Activated CD8-positive, alpha-beta T cell treated with anti-CD3 and anti-CD28 coated beads, Interleukin-2, amount 10 ng/mL, durations not matched to agents 7 days and 5 days (primary cell): ENCODE measurements around the gene CD80. TPM values are rescaled to one million over a fixed set of nuclear protein-coding genes. Genes with fewer than 3 reads are reported as not detected.
"Not testable (repeated sequence)": the region's sequence is repeated elsewhere in the genome, so short reads cannot be mapped to it uniquely, and the experiment has no call there.

Source experiments
- ATAC-seq: fragments of 150-1000 bp; cut with Tn5 transposase; one replicate; pipeline ENCODE4 v1.10.0; 2021; ENCODE audit warnings: moderate library complexity
- CTCF ChIA-PET: fragments of 350-600 bp; sonication (Branson Sonifier 250); formaldehyde crosslinking; loops from one replicate; lab custom pipeline; 2021; ENCODE audit warnings: antibody characterized with exemption; lab: Charles Lee
- POLR2A ChIA-PET: fragments of 350-600 bp; sonication (Branson Sonifier 250); formaldehyde crosslinking; loops from one replicate; lab custom pipeline; 2021; ENCODE audit warnings: antibody characterized with exemption; lab: Charles Lee
- DNase-seq: peaks from one replicate; pipeline ENCODE4 v3.0.0-alpha.2; 2020
- H3K27ac Mint-ChIP-seq: one replicate; pipeline ENCODE4 v1.8.0; 2021; ENCODE audit warnings: mild to moderate bottlenecking, mixed read lengths
- H3K27me3 Mint-ChIP-seq: one replicate; pipeline ENCODE4 v1.8.0; 2021; ENCODE audit warnings: low read depth, mixed read lengths
- H3K36me3 Mint-ChIP-seq: one replicate; pipeline ENCODE4 v1.8.0; 2021; ENCODE audit warnings: low read depth, mixed read lengths
- H3K4me1 Mint-ChIP-seq: one replicate; pipeline ENCODE4 v1.8.0; 2021; ENCODE audit warnings: low read depth, mixed read lengths
- H3K4me3 Mint-ChIP-seq: one replicate; pipeline ENCODE4 v1.8.0; 2021; ENCODE audit warnings: mild to moderate bottlenecking, mixed read lengths
- H3K9me3 Mint-ChIP-seq: one replicate; pipeline ENCODE4 v1.8.0; 2022; ENCODE audit warnings: mixed read lengths; ENCODE audit not compliant: insufficient read depth
- total RNA-seq, 2 experiments: library from RNA; stranded (reverse); gene quantifications; one replicate each; pipeline ENCODE4 v1.2.3, GENCODE V29; 2021

CD80 gene
- total RNA-seq, 2 experiments from 2014 or later: 19.1 to 20.2 TPM

- Mint-ChIP-seq H3K36me3 (no peaks in the 10 kb centered on the region), H3K4me1 (peaks cover 21% of the 10 kb centered on the region), H3K4me3 (peak overlapping the region; percentile 91), H3K27ac (peak overlapping the region; percentile 93), H3K9me3 (no peaks in the 10 kb centered on the region), H3K27me3 (peaks cover 4% of the 10 kb centered on the region)
- CTCF ChIA-PET: interaction anchor here (1.0 to 1.8 kb wide), 6 partner anchors 9 to 95 kb away, joined by 3 to 7 read pairs (median 3); partner anchors contain the start of gene CD80
- POLR2A ChIA-PET: interaction anchor here (1.4 to 1.9 kb wide), 4 partner anchors 11 to 96 kb away, joined by 3 to 6 read pairs (median 4); partner anchors contain the start of gene COX17
- DNase-seq (no peak), ATAC-seq (peak; percentile 42)
These were observed 20.8 kb upstream of the CD80 start for GRCh38 chr3:119580067-119580760.

DNA sequence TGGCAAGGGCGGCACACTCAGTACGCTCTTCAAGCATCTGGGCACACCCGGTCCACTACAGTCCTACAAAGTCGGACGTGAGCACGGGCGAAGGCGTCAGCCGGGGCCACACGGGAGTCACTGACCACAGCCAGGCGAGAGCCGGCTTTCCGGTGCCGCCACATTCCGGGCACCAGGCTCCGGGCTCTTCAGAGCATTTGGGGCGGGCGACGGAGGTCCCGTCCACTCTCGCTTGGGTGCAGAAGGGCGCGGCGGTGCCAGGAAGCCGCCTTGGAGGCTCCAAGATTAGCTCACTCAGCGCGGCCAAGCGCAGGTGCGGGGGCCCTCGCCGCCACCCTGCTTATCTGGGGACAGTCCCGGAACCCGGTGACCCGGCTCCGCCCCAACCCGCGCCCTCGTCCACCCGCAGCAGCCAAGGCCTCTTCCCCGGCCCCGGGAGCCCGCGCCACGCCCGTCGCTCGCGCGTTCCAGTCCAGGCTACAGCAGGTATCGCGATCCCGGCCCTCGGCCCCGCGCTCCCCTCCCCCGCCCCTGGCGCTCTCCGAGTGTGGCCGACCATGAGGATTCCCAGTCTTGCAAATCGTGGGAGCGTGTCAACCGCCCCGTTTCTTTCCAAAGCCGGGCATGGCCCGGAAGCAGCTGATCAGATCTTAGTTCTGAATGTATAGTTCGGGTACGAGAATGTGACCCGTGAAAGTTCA, 20.1 kb upstream of the CD80 start, which contains the start of gene ADPRH:
ADPRH (plus strand) TSS at position 127 of the 701 bp plus-strand sequence. CDS start 2,678 bp downstream, outside the sequence.
- DNase-seq (peak; percentile 61), ATAC-seq (peak; percentile 89)
- peak within 1 kb of the TSS; percentile 93 for H3K27ac Mint-ChIP-seq
- no peaks in the 10 kb centered on the region for H3K9me3 Mint-ChIP-seq
- POLR2A ChIA-PET: interaction anchor here (1.4 to 1.9 kb wide), 4 partner anchors 10 to 97 kb away, joined by 3 to 6 read pairs (median 4); partner anchors contain the start of gene COX17
- peaks cover 26% of the 10 kb centered on the region for H3K4me1 Mint-ChIP-seq
- H3K4me3 Mint-ChIP-seq: peak within 1 kb of the TSS; percentile 91
- peaks cover 4% of the 10 kb centered on the region for H3K27me3 Mint-ChIP-seq
- no peaks in the 10 kb centered on the region for H3K36me3 Mint-ChIP-seq
- CTCF ChIA-PET: interaction anchor here (1.0 to 1.8 kb wide), 5 partner anchors 9 to 96 kb away, joined by 3 to 7 read pairs (median 3); partner anchors contain the start of gene CD80

DNA sequence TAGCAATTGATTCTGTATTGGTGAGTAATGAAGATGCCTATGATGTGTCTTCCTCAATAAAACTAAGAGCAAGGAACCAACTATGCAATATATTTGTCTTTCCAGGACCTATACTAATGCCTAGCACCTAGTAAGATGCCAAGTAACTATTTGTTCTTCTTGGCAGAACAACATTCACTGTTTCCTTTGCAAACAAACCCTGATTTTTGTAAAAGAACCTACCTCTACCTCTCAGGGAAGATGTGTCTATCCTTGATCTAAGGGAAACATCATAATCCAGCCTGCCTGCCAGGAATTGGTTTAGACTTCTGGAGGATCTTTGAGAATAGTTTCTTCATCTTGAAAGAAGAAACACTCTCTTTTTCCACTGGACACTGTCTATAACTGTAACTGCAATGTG, 16.1 kb upstream of the CD80 start:
- DNase-seq (no peak), ATAC-seq (no peak)
- Mint-ChIP-seq H3K36me3 (no peaks in the 10 kb centered on the region), H3K27ac (no peak overlapping the region), H3K9me3 (no peaks in the 10 kb centered on the region), H3K4me1 (peaks cover 23% of the 10 kb centered on the region), H3K27me3 (peaks cover 4% of the 10 kb centered on the region), H3K4me3 (no peak overlapping the region)
- CTCF ChIA-PET: interaction anchor here (1.6 kb wide), 1 partner anchor 16 kb away, joined by 7 read pairs; the partner anchor contains the start of gene CD80
- POLR2A ChIA-PET: no interaction called here

- no peaks in the 10 kb centered on the region for H3K9me3 Mint-ChIP-seq
- no peak overlapping the region for H3K27ac Mint-ChIP-seq
- H3K36me3 Mint-ChIP-seq: no peaks in the 10 kb centered on the region
- H3K4me1 Mint-ChIP-seq: peaks cover 26% of the 10 kb centered on the region
- DNase-seq (no peak), ATAC-seq (no peak)
- CTCF ChIA-PET: interaction anchor here (1.1 kb wide), 1 partner anchor 9 kb away, joined by 3 read pairs; no protein-coding TSS in a partner anchor
- H3K27me3 Mint-ChIP-seq: peaks cover 11% of the 10 kb centered on the region
- POLR2A ChIA-PET: no interaction called here
- no peak overlapping the region for H3K4me3 Mint-ChIP-seq
These were observed 12.3 kb upstream of the CD80 start for GRCh38 chr3:119571688-119572087.

- no peaks in the 10 kb centered on the region for H3K9me3 Mint-ChIP-seq
- H3K27me3 Mint-ChIP-seq: peaks cover 14% of the 10 kb centered on the region
- CTCF ChIA-PET: interaction anchor here (1.1 kb wide), 1 partner anchor 9 kb away, joined by 3 read pairs; no protein-coding TSS in a partner anchor
- H3K27ac Mint-ChIP-seq: no peak overlapping the region
- POLR2A ChIA-PET: no interaction called here
- H3K4me3 Mint-ChIP-seq: no peak overlapping the region
- DNase-seq: no peak
- no peaks in the 10 kb centered on the region for H3K36me3 Mint-ChIP-seq
- H3K4me1 Mint-ChIP-seq: peaks cover 28% of the 10 kb centered on the region
- ATAC-seq: no peak
These were observed 11.8 kb upstream of the CD80 start for GRCh38 chr3:119571230-119571629.

- no peaks in the 10 kb centered on the region for H3K9me3 Mint-ChIP-seq
- H3K27me3 Mint-ChIP-seq: peaks cover 17% of the 10 kb centered on the region
- peaks cover 28% of the 10 kb centered on the region for H3K4me1 Mint-ChIP-seq
- H3K36me3 Mint-ChIP-seq: no peaks in the 10 kb centered on the region
- no peak overlapping the region for H3K27ac Mint-ChIP-seq
- DNase-seq: no peak
- ATAC-seq: no peak
- CTCF ChIA-PET: interaction anchor here (1.1 to 1.7 kb wide), 2 partner anchors 9 to 11 kb away, joined by 3 to 5 read pairs; partner anchors contain the start of genes ADPRH and CD80
- H3K4me3 Mint-ChIP-seq: no peak overlapping the region
- POLR2A ChIA-PET: no interaction called here
These were observed 10.8 kb upstream of the CD80 start for GRCh38 chr3:119570229-119570628.

GRCh38 chr3:119569156-119569555, 9.7 kb upstream of the CD80 start:
- H3K27ac Mint-ChIP-seq: no peak overlapping the region
- CTCF ChIA-PET: interaction anchor here (1.7 kb wide), 1 partner anchor 10 kb away, joined by 5 read pairs; the partner anchor contains the start of gene CD80
- POLR2A ChIA-PET: interaction anchor here (1.2 kb wide), 1 partner anchor 10 kb away, joined by 3 read pairs; the partner anchor contains the start of gene ADPRH

DNA sequence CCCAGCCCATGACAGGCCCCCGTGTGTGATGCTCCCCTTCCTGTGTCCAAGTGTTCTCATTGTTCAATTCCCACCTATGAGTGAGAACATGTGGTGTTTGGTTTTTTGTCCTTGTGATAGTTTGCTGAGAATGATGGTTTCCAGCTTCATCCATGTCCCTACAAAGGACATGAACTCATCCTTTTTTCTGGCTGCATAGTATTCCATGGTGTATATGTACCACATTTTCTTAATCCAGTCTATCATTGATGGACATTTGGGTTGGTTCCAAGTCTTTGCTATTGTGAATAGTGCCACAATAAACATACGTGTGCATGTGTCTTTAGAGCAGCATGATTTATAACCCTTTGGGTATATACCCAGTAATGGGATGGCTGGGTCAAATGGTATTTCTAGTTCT, 3.9 kb upstream of the CD80 start:
- POLR2A ChIA-PET, H3K4me3 Mint-ChIP-seq, DNase-seq, H3K36me3 Mint-ChIP-seq, ATAC-seq, H3K9me3 Mint-ChIP-seq, H3K27ac Mint-ChIP-seq: not testable (repeated sequence)
- peaks cover 30% of the 10 kb centered on the region for H3K4me1 Mint-ChIP-seq
- peaks cover 11% of the 10 kb centered on the region for H3K27me3 Mint-ChIP-seq
- CTCF ChIA-PET: interaction anchor here (1.0 kb wide), 1 partner anchor 13 kb away, joined by 3 read pairs; no protein-coding TSS in a partner anchor

More at GRCh38 chr3:119569156-119569555, 9.7 kb upstream of the CD80 start:
- ATAC-seq (no peak), DNase-seq (no peak)
- H3K4me3 Mint-ChIP-seq: no peak overlapping the region
- peaks cover 23% of the 10 kb centered on the region for H3K4me1 Mint-ChIP-seq
- peaks cover 17% of the 10 kb centered on the region for H3K27me3 Mint-ChIP-seq
- no peaks in the 10 kb centered on the region for H3K36me3 Mint-ChIP-seq
- H3K9me3 Mint-ChIP-seq: no peaks in the 10 kb centered on the region

- ChIA-PET POLR2A (interaction anchor here (0.7 to 1.2 kb wide), 2 partner anchors 64 to 67 kb away, joined by 3 read pairs; partner anchors contain the start of gene TIMMDC1), CTCF (interaction anchor here (1.0 to 1.2 kb wide), 2 partner anchors 12 to 32 kb away, joined by 3 read pairs; no protein-coding TSS in a partner anchor)
- Mint-ChIP-seq H3K27me3 (peaks cover 7% of the 10 kb centered on the region), H3K27ac (peak overlapping the region; percentile 71), H3K4me1 (peaks cover 38% of the 10 kb centered on the region), H3K36me3 (peaks cover 9% of the 10 kb centered on the region), H3K9me3 (no peaks in the 10 kb centered on the region), H3K4me3 (no peak overlapping the region)
- DNase-seq (peak; percentile 45), ATAC-seq (peak; percentile 61)
These were observed 3.0 kb upstream of the CD80 start for GRCh38 chr3:119562307-119562961.

GRCh38 chr3:119560160-119560559, 746 bp upstream of the CD80 start:
- Mint-ChIP-seq H3K9me3 (no peaks in the 10 kb centered on the region), H3K4me3 (no peak overlapping the region), H3K4me1 (peaks cover 59% of the 10 kb centered on the region), H3K27me3 (no peaks in the 10 kb centered on the region), H3K27ac (peak overlapping the region; percentile 60), H3K36me3 (peaks cover 32% of the 10 kb centered on the region)
- DNase-seq: no peak
- POLR2A ChIA-PET: interaction anchor here (1.2 to 4.3 kb wide), 4 partner anchors 61 to 122 kb away, joined by 3 to 30 read pairs (median 8); partner anchors contain the start of genes COX17, TIMMDC1 and TMEM39A
- no peak for ATAC-seq
- CTCF ChIA-PET: interaction anchor here (0.7 to 2.0 kb wide), 16 partner anchors 10 to 324 kb away, joined by 3 to 10 read pairs (median 4); partner anchors contain the start of gene ADPRH
